IPS-18a (cell line): ENCODE results near the gene ESRRA.

Source experiments
- H3K27ac ChIP-seq: one replicate; pipeline ENCODE4 v1.5.1; 2013; ENCODE audit warnings: low read length
- H3K27me3 ChIP-seq: one replicate; pipeline ENCODE4 v1.6.1; 2013; ENCODE audit warnings: mild to moderate bottlenecking, low read length; ENCODE audit not compliant: control insufficient read depth, insufficient read depth
- H3K36me3 ChIP-seq: one replicate; pipeline ENCODE4 v1.6.1; 2013; ENCODE audit warnings: low read depth, low read length; ENCODE audit not compliant: control insufficient read depth
- H3K4me1 ChIP-seq: one replicate; pipeline ENCODE4 v1.6.1; 2013; ENCODE audit warnings: low read depth, low read length; ENCODE audit not compliant: control insufficient read depth
- H3K4me3 ChIP-seq: one replicate; pipeline ENCODE4 v1.5.1; 2013; ENCODE audit warnings: low read length
- H3K9ac ChIP-seq: one replicate; pipeline ENCODE4 v1.6.1; 2013; ENCODE audit warnings: mild to moderate bottlenecking, low read length, moderate library complexity
- H3K9me3 ChIP-seq: one replicate; pipeline ENCODE4 v1.6.1; 2013; ENCODE audit warnings: low read depth, low read length; ENCODE audit not compliant: control insufficient read depth

Gene ESRRA

DNA sequence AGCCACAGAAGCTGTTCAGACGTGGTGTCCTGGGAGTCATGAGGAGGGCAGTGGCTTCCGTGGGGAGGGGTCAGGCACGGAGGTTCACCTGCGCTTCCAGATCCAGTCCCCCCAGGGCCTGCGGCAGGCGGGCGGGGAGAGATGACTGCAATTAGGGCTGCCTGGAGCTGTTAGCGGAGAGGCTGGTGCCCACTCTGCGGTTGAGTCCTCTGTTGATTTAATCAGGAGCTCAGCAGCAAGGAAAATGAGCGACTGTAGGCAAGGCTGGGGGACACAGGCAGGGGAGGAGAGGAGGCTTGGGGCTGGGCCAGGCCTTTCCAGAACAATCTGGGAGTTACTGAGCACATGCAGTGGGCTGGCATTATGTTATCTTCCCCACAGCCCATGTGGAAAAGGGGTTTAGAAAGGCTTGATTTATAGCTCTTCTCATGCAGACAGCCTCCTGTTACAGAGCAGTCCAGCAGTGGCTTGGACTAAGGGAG lies 40.9 kb upstream of the ESRRA start:
- H3K4me1 ChIP-seq, result peaks cover 8% of the 10 kb centered on the region
- peaks cover 46% of the 10 kb centered on the region for H3K36me3 ChIP-seq
- no peak overlapping the region for H3K9ac ChIP-seq
- no peaks in the 10 kb centered on the region for H3K27me3 ChIP-seq
- no peaks in the 10 kb centered on the region for H3K9me3 ChIP-seq
- no peak overlapping the region for H3K27ac ChIP-seq
- H3K4me3 ChIP-seq, result no peak overlapping the region

DNA sequence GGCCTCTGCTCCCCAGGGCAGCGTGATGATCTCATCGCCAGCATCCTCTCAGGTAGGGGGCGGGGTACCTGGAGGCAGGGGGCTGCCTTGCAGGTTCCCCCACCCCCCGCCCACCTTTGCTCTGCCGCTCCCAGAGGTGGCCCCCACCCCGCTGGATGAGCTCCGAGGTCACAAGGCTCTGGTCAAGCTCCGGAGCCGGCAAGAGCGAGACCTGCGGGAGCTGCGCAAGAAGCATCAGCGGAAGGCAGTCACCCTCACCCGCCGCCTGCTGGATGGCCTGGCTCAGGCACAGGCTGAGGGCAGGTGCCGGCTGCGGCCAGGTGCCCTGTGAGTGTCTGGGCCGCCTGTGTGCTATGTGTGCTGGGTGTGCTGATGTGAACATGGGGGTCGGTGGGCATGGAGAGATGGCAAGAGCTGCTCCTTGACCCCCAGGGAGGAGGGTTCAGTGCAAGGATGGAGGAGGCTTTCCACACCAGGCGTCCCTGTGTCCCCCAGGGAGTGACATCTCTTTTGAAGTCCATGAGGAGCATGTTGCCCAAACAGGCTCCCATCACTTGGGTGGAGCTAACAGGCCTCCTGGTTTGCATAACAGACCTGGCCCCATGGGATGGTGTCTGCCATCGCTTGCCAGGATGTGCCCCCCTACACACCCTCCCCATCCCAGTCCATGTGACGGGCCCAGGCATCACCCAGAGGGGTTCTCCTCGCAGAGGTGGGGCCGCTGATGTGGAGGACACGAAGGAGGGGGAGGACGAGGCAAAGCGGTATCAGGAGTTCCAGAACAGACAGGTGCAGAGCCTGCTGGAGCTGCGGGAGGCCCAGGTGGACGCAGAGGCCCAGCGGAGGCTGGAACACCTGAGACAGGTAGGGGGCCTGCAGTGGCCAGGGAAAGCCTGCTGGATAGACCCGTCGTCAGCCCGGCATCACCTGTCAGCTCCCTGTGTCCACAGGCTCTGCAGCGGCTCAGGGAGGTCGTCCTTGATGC lies 39.9 kb upstream of the ESRRA start:
- no peak overlapping the region for H3K9ac ChIP-seq
- no peaks in the 10 kb centered on the region for H3K27me3 ChIP-seq
- no peak overlapping the region for H3K4me3 ChIP-seq
- peaks cover 37% of the 10 kb centered on the region for H3K36me3 ChIP-seq
- H3K27ac ChIP-seq, result no peak overlapping the region
- H3K9me3 ChIP-seq, result no peaks in the 10 kb centered on the region
- peaks cover 8% of the 10 kb centered on the region for H3K4me1 ChIP-seq

DNA sequence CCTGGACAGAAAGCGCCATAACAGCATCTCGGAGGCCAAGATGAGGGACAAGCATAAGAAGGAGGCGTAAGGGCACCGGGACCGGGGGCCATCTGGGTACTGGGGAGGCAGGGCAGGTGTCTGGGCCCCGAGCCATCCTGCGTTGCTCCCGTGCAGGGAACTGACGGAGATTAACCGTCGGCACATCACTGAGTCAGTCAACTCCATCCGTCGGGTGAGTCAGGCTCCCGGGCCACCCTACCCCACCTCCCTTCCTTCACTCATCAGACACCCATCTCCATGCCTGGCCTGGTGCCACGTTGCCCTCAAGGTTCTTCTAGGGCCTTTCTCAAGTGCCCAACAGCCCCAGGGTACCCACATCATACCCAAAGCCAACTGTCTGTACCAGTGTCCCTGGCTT lies 39.0 kb upstream of the ESRRA start:
- Histone ChIP-seq H3K9me3 (no peaks in the 10 kb centered on the region), H3K9ac (no peak overlapping the region), H3K36me3 (peaks cover 33% of the 10 kb centered on the region), H3K4me3 (no peak overlapping the region), H3K27ac (no peak overlapping the region), H3K4me1 (peaks cover 8% of the 10 kb centered on the region), H3K27me3 (no peaks in the 10 kb centered on the region)

DNA sequence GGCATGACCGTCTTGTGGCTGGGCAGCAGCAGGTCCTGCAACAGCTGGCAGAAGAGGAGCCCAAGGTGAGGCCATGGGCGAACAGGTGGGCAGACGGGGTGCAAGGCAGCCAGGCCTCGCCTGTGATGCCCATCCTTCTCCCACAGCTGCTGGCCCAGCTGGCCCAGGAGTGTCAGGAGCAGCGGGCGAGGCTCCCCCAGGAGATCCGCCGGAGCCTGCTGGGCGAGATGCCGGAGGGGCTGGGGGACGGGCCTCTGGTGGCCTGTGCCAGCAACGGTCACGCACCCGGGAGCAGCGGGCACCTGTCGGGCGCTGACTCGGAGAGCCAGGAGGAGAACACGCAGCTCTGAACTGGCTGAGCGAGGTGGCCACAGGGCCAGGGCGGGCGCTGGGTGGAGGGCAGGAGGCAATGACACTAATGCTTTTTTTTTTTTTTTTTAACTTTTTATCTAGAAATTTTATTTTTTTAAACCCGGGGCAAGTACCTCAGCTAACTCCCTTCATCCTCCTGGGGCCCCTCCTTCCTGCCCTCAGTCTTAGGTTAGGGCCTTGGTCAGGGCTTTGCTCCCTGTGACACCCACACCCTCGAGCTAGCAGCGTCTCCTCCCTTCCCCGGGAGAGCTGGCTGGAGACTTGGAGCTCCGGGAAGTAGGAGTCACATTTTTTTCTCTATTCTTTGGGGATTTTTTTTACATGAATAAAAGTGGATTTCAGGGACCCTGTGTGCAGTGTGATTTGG lies 37.9 kb upstream of the ESRRA start:
- H3K4me3 ChIP-seq, result no peak overlapping the region
- H3K4me1 ChIP-seq, result peaks cover 8% of the 10 kb centered on the region
- H3K9me3 ChIP-seq, result no peaks in the 10 kb centered on the region
- no peak overlapping the region for H3K27ac ChIP-seq
- H3K36me3 ChIP-seq, result peaks cover 26% of the 10 kb centered on the region
- H3K27me3 ChIP-seq, result no peaks in the 10 kb centered on the region
- H3K9ac ChIP-seq, result no peak overlapping the region

DNA sequence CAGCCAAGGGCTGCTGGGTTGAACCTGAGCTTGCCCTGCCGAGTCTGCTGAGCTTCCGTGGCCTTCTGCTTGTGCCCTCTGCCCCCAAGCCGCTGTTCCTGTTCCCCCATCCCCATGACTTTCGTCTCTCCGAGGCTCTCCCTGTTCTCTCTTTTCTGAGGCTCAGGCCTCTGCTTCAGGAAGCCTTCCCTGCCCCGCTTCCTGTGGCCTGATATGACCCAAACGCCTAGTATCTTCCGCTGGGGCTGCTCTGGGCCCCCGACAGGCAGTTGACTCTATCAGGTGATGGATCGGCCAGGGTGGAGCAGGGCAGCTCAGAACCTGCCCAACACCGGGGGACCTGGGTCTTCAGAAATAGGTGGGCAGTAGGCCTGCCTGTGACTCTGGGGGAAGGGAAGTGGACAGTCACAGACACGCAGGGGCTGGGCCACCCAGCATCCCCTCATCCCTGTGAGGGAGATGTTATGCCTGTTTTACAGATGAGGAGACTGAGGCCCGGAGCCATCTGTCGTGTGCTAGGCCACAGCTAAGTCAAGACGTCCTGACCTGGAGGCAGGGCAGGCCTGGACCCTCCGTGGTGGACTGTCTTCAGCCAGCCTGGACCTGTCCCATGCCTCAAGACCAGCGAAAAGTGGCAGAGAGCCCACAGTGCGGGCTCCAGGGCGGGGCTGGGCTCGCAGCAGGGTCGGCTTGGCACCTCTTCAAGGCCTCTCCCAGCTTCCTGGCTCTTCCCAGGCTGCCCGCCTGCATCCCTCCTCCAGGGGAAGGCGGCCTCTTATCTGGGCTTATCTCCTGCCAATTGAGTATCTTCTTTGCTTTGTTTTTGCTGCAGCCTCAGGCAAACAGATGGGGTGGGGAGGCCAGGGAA lies 37.1 kb upstream of the ESRRA start:
- Histone ChIP-seq H3K4me1 (peaks cover 7% of the 10 kb centered on the region), H3K4me3 (peak overlapping the region; percentile 76), H3K9ac (peak overlapping the region; percentile 69), H3K27ac (no peak overlapping the region), H3K9me3 (no peaks in the 10 kb centered on the region), H3K36me3 (peaks cover 17% of the 10 kb centered on the region), H3K27me3 (no peaks in the 10 kb centered on the region)

DNA sequence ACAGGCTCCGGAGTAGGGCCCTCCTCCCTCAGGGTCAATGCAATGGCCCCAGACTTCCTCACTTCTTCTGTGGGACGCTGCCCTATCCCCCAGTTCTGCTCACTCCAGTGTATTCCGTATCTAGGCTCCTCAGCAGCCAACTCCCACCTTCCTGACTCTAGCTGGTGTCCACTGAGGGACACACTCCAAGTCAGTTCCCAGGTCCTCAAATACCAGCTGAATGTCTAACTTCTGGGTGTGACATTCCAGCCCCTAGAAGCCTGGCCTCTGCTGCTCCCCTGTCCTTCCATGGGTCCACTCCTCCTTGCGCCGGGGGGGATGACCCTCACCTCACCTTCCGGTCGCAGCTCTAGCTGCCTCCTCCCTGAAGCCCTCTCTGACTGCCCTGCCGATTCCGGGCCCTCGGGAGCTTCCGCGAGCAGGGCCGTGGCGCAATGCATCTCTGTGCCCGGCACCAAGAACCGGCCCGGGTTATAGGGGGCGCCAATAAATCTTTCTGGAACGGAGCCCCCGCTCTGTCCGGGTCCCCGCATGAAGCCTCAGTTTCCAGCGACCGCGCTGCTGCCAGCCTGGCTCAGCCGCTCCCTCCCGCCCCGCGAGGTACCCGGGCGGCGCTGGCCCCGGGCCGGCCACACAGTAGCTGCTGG lies 36.3 kb upstream of the ESRRA start:
- Histone ChIP-seq H3K4me1 (peaks cover 6% of the 10 kb centered on the region), H3K4me3 (peak overlapping the region; percentile 76), H3K9me3 (no peaks in the 10 kb centered on the region), H3K27me3 (no peaks in the 10 kb centered on the region), H3K9ac (peak overlapping the region; percentile 69), H3K27ac (no peak overlapping the region), H3K36me3 (peaks cover 15% of the 10 kb centered on the region)

DNA sequence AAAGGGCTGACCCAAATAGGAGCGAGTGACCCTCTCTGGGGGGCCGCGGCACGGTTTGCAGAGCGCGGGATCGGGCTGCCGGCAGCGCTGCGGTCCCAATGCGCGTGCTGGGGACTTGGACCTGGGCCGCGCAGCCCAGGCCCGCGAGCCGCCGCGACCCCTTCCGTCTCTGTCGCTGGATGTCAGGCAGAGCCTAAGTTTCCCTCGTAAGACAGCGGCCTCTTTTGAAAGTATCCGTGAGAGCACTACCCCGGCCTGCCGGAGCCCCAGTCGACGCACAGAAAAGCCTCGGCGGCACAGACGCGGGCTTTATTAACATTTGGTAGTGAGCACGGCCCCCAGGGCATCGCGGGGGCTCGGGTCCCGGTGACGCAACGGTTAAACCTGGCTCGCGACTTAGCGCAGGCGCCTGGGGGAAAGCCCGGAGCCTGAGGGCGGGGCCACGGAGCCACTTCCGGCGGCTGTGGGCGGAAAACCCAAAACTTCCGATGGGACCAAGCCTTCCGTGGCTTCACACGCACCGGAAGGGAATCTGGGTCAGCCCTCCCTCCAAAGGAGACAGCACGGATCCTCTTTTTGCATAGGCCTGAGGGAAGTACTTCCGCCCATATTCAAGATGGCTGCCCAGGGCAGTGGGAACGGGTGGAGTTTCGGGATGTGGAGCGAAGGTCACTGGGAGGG lies 35.6 kb upstream of the ESRRA start:
- peaks cover 13% of the 10 kb centered on the region for H3K36me3 ChIP-seq
- no peaks in the 10 kb centered on the region for H3K27me3 ChIP-seq
- H3K27ac ChIP-seq, result peak overlapping the region; percentile 53
- H3K4me1 ChIP-seq, result peaks cover 6% of the 10 kb centered on the region
- peak overlapping the region; percentile 69 for H3K9ac ChIP-seq
- H3K4me3 ChIP-seq, result peak overlapping the region; percentile 76
- no peaks in the 10 kb centered on the region for H3K9me3 ChIP-seq

DNA sequence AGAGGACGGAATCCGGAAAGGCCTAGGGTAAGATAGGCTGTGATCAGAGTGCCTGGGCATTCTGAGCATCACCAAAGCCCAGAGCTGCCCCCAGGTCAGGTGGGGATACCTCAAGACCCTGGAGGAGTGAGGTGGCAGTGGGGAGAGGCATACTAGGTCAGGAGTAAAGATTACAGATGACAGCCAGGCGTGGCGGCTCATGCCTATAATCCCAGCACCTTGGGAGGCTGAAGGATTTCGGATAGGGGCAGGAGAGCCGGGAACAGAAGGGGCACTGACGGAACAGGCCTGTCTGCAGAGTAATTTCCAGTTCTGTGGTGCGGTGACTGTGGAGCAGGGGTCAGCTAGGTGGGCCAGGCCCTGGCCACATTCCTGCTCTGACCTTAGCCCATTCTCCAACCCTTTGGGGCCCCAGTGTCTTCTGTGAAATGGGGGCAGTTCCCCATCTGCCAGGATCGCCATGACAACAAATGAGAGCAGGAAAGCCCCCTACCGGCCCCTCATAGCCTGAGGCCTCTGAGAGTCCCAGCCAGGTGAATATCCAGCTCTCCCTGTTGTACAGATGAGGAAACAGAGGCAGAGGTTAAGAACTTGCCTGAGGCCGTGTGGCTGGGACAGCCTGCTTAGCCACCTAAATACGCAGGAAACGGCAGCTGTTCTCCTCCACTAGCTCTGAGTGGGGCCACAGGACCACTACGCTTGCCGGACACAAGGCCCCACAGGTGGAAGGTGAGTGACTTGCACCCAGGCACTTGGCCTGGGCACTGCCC lies 30.1 kb upstream of the ESRRA start:
- no peak overlapping the region for H3K27ac ChIP-seq
- H3K9me3 ChIP-seq, result no peaks in the 10 kb centered on the region
- H3K36me3 ChIP-seq, result peaks cover 3% of the 10 kb centered on the region
- no peak overlapping the region for H3K9ac ChIP-seq
- H3K27me3 ChIP-seq, result no peaks in the 10 kb centered on the region
- no peak overlapping the region for H3K4me3 ChIP-seq
- H3K4me1 ChIP-seq, result no peaks in the 10 kb centered on the region

DNA sequence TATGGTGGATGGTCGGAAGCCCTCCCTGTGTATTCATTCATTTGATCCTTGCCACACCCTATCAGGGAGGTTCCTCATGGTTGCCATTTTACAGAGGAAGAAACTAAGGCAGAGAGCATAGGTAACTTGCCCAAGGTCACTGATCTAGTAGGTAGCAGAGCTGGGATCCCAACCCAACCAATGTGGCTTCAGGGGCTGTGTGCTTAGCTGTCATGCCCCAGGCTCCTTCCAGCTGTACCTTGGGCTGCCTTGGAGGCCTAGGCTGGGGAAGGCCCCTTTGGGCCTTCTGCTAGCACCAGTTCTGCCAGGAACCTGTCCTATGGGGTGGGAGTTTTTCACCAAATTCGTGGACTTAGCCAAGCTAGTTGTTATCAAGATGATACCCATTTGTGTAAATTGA lies 29.5 kb upstream of the ESRRA start:
- no peaks in the 10 kb centered on the region for H3K4me1 ChIP-seq
- H3K9me3 ChIP-seq, result no peaks in the 10 kb centered on the region
- peaks cover 3% of the 10 kb centered on the region for H3K36me3 ChIP-seq
- H3K9ac ChIP-seq, result no peak overlapping the region
- no peak overlapping the region for H3K4me3 ChIP-seq
- H3K27ac ChIP-seq, result no peak overlapping the region
- H3K27me3 ChIP-seq, result no peaks in the 10 kb centered on the region
